ENCODE results near the gene TLX1.
A peak's percentile ranks its signal among the peaks of the same experiment; 100 is the strongest.

Gene TLX1

DNA sequence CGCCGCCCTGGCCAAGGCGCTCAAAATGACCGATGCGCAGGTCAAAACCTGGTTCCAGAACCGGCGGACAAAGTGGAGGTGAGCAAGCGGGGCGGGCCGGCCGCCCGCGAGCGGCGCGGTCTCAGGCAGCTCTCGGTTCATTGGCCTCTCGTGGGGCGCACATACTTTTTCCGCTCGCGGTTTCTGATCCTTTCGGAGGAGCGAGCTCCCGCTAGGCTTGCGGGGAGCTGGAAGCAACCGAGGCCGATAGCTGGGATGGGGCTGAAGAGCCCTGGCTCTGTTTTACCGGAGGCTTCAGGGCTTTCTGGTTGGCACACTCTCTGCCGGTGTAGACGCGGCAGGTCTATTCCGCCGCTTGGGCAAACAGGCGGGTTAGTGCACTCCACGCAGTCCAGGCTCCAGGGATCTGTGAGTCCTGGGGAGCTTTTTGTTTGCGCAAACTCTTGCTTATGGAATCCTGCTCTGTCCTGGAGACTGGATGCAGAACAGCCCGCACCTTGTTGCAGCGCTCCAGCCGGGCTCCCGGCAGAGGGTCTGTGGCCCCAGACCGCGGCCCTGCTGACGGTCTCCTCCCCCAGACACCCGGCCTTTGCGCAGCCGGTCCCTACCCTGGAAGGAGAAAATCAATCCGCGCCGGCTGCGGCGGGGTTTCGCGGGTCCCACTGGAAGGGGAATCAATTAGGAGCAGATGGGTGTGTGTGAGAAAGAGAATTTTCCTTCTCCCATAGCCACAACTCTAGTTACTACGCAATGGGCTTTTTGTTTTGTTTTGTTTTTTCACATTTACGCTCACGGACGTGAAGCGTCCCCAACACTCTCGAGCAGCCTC lies 3.4 kb downstream of the TLX1 start:
- DNase-seq (ENCODE audit: low read depth in 2 of 2): no peak

DNA sequence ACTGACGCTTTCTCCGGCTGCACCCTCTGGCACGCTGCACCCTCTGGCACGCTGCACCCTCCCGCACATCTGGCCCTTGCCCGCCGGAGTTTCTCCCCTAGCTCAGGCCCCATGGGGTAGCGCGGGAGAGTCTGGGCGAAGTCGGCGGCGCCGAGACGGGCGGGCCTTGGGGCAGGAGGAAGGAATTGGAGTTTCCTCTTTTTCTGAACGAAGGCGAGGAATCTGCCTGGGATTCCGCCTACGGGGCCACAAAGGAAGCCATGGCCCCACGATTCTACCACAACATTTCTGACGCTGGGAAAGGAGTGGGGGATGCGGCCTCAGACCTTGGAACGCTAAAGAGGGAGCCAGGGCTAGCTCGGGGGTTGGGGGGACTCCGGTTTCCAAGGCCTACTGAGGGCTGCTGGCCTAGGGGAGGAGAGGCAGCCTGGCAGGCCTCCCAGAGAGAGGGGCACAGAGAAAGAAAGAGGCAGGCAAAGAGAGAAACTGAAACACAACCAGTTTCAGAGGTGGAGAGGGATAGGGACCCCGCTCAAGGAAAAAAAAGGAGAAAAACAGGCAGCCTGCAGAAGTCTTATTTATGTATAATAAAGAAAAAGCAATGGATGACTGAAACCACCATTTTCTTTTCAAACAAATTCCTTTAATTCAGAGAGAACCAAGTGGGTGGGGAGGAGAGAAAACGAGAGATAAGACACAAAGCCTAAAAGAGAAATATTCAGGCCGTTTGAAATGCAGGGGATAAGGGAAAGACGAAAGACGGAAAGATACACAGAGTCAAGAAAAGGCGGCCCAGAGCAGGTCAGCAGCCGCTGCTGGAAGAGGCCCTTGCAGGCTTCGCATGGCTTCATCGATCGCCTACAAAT lies 4.3 kb downstream of the TLX1 start:
- DNase-seq (ENCODE audit: low read depth in 2 of 2): no peak

DNA sequence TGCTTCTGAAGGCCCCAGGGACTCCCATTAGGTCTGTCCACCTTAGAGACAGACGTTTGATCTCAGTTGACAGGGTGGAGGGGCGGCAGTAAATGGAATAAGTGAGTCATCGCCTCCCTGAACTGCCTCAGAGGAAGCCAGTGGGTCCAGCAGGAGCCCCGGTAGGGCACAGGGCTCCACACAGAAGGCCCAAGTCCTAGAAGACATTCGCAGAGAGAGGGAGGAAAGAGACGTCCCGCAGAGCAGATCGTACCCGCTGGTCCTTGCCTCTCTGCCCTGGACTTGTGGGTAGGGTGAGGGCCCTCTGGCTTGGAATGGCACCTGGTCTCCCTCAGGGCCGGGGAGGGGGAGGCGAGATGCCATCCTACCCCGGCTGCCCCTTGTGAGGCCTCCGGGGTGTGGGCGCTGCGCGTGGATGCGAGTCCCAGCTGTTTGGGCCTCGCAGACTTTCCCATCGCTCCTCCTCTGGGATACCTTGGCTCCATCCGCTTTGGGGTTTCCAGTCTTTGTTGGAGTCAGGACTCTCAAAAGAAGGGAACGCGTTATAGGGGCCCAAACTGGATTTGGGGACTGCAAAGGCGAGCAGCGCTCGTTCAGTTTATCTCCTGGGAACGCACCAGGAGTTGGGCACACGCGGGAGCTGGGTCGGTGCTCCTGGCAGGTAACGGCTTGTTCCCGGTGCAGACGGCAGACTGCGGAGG lies 5.1 kb downstream of the TLX1 start:
- no peak for DNase-seq (ENCODE audit: low read depth in 2 of 2)

DNA sequence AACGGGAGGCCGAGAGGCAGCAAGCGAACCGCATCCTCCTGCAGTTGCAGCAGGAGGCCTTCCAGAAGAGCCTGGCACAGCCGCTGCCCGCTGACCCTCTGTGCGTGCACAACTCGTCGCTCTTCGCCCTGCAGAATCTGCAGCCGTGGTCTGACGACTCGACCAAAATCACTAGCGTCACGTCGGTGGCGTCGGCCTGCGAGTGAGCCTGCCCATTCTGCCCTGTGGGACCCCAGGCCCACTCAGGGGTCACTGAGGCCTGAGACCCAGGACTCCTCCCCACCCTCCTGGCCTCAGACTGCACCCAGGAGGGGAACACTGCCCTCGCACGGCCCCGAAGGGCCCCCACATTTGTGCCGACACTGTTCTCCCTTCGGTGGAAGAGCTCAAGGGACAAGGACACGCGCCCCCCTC lies 5.6 kb downstream of the TLX1 start:
- no peak for DNase-seq (ENCODE audit: low read depth in 2 of 2)

DNA sequence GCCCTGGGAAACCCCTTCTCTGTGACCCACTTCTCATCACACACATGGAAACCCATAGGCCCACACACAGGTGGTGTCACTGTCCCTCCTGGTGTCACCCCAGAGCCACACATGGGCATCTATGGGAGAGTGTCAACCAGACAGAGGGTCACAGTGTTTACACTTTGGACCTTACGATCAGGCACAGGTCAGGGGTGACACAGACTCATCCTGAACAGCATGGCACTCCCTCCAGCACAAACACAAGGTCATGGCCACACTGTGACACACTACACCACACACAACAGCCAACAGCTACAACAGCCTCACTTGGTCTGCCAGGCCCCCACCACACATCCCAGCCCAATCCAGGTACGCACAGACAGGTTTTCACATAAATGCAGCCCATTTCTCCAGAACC lies 6.2 kb downstream of the TLX1 start:
- no peak for DNase-seq (ENCODE audit: low read depth in 2 of 2)

DNA sequence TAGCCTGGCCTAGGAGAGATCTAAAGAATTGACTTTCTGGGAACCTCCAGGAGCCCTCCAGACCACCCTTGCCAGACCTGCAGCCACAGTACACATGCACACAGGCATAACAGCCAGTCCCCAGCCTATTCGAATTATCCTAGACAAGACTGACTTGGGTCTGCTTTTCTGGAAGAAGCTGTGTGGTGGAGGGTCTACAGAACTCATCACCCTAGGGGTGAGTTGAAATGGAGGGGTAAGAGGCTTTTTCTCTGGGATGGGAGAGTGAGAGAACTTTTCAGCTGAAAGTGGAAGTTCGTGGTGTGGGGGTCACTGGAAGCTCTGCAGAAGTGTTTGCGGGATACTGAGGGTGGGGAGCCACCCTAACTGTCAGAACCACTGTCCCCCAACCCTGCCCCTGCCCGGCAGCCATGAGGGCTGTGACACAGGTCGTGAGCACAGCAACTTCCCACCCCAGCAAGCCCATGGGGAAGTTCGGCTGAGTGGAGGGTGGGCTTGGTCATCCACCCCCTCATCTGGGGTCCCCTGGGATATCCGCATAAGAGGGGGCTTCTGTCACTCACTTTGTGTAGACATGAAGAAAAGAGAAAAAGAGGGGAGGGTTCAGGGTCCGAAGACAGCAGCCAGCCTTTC lies 7.8 kb downstream of the TLX1 start:
- no peak for DNase-seq (ENCODE audit: low read depth in 2 of 2)

DNA sequence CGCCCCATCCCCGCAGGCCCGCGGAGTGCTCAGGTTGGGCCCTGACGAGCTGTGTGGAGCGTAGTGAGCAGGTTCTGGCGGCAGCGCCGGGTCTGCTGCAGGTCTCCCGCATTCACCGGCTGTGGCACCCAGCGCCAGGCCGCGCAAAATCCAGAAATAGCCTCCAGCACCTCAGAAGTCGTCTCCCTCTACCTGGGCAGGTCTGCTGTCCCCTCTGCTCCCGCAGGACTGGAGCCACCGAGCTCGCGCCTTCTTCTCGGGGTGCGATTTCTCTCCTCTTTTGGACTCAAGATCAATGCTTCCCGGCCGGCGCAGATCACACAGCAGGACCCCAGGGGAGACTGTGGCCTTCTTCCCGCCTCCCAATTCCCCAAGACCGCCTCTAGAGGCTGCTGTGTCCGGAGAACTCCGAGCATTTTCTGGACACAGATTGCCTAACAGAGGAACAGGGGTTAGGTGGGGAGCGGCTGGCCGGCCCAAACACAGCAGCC lies 8.4 kb downstream of the TLX1 start:
- DNase-seq (ENCODE audit: low read depth in 2 of 2): no peak

DNA sequence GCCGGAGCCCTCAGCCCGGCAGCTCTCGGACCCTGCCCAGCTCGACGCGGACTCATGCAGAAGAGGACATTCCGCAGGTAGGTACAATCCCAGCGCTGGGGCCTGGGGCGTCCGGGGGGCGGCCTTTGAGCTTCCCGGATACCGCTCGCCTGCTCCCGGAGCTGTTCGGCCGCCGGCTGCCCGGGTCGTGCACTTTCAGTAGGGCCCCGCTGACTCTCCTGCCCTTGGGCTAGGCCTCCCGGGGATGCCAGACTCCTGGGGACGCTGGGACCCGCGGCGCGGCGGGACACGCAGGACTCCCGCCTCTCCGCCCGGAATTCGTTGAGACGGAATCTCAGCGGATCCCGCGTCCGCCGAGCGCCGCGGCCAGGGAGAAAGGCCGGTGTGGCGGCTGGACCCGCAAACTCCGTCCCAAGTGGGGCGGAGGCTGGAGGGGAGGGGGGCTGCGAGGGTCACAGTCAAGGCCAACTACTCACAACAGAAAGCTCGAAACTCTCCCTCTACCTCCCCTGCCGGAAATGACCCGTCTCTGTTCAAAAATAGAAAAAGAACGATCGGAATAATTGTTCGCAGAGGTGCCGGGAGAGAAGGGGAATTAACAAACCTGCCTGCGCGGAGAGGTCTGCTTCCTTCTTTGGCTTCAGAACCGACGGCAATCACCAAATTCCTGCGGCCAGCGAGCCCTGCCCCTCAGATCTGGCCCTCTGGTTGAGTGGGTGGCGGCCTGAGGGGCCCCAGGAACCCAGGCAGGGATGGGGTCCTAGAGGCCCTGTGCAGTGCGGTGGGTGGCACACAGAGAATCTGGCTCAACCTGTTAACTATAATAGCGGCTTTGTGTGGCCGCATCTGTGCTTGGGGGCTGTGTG lies 9.2 kb downstream of the TLX1 start:
- no peak for DNase-seq (ENCODE audit: low read depth in 2 of 2)

DNA sequence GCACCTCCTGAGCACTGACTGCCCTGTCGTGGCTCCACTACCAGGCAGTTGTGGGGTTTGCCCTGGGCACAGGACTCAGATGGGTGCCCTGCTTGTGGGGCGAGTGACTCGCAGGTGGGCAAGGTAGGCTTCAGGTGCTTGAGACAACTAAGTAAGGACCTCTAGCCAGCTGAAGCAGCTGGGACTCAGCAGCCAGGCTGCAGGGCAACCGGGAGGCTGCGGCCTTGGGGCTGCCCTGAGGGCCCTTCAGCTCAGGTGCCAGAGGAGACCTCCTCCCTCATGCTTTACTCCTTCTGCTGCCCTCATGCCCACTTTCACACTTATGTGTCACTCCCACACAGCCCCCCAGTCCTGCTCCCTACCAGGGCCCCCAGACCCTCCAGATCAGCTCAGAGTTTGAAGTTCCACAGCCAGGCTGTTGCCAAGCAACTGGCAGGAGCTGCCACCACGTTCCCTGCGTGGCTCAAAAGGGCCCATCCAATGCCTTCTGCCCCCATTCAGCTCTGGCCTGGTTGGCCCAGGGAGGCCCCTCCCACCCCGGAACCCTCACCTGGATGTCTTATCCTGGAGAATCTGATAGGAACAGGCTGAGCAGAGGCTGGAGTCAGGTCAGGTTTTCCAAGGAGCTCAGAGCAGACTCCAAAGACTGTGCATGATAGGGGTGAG lies 10.0 kb downstream of the TLX1 start:
- no peak for DNase-seq (ENCODE audit: low read depth in 2 of 2)

DNA sequence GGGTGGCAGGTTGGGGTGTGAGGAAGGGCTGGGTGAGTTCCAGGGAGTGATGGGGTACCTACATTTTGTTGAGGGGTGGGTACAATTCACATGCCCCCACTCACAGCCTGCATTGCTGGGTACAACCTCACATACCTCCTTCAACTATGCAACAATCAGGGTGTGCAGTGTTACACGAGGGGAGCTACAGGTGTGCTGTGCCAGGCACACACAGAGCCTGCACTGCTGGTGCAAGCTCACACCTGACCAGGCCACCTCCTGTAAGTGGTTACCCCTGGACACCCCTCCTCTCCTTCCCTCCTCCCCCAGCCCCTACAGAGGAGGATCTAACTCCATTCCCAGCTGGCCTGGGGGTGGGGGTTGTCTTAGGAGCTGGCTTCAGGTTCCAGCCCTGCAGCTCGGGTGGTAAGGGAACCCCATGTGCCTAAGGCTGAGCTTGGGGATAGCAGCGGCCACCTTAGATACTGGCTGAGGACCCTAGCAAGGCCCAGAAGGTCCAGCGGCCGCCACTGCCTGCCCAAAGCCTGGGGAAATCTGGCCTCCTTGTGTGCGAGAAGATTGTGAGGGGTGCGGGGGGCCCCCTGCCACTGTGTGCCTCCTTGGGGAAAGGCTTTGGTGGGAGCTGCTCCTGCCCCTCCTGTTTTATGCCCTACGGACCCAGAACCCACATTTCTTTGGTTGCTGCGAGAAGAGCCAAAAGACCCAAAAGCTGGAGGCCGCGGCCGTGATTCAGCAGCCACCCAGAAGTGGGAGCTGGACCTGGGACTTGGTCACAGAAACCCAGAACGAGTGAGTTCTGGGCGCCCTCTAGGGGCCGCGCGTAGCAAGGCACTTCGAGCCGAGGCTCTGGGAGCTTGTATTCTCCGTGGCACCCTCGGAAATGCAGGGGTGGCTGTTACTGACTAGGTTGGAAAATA lies 10.8 kb downstream of the TLX1 start:
- DNase-seq (ENCODE audit: low read depth in 2 of 2): peak; percentile 67 to 69

DNA sequence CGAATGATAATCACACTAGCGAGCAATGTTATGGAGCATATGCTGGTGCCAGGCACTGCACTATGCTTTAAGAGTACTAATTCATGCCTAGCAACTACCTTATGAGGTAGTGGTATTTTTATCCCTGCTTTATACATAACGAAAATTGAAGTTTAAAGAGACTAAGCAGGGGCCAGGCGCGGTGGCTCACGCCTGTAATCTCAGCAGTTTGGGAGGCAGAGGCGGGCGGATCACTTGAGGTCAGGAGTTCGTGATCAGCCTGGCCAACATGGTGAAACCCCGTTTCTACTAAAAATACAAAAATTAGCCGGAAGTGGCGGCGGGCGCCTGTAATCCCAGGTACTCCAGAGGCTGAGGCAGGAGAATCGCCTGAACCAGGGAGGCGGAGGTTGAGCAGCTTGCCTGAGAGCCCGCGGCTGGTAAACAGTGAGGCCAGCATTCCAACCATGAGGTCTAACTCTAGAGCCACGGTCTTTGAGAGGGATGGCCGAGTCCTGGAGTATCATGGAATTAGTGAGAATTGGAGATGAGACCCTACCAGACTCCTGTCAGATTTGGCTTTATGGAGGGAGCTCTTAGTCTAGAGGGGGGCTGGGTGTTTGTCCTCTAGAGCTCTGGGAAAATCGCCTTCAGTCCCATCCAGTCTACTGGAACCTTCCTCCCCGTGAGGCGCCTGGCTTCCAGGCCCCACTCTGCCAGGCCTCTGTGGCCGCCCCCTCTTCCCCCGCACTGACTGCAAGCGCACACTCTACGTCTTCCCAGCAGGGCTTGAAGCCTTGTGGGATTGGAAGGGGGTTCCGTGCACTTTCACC lies 11.6 kb downstream of the TLX1 start:
- no peak for DNase-seq (ENCODE audit: low read depth in 2 of 2)

DNA sequence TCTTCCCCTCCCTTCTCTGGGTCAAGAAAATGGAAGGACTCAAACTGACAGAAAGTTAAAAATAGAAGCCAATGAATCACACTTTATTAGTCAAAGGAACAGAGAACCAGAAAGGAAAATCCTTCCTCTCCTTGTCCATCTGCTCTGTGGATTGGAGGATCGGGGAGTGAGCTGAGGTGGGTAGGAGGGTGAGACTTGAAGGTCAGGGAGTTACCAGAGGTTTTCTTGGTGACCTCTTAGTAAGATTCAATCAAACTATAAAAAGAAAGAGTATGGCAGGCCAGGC lies 12.2 kb downstream of the TLX1 start:
- no peak for DNase-seq (ENCODE audit: low read depth in 2 of 2)

DNA sequence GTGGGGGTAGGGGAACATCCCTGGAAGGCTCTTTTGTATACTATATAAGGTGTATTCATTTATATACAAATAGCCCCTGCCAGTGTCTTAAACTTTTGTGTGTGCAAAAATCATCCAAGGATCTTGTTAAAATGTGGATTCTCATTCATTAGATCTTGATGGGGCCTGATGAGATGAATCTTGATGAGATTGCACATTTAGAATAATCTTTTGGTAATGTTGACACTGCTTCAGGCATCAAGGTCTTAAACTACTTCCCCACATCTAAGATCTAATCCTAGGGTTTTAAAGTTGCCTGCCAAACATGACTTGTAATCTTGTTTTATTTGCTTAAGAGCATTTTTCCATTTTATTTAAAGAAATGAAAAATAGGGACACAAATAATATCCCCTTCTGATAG lies 13.0 kb downstream of the TLX1 start:
- no peak for DNase-seq (ENCODE audit: low read depth in 2 of 2)

DNA sequence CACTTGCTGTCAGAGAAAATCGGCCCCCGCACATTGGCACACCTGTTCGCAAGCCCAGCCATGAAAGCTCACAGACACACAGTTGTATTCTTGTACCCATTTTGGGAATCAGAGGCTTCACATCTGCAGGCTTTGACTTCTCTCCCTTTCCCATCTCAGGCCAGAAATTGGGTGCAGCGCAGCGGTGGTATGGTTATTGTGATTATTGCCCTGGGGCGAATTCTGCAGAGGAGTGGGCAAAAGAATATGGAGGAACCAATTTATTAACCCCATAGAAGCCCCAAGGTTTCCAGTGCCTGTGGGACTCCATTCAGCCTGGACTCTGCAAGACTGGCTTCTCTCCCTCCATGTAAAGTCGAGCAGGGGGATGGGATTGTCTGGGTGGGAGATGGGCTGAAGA lies 14.0 kb downstream of the TLX1 start:
- no peak for DNase-seq (ENCODE audit: low read depth in 2 of 2)

DNA sequence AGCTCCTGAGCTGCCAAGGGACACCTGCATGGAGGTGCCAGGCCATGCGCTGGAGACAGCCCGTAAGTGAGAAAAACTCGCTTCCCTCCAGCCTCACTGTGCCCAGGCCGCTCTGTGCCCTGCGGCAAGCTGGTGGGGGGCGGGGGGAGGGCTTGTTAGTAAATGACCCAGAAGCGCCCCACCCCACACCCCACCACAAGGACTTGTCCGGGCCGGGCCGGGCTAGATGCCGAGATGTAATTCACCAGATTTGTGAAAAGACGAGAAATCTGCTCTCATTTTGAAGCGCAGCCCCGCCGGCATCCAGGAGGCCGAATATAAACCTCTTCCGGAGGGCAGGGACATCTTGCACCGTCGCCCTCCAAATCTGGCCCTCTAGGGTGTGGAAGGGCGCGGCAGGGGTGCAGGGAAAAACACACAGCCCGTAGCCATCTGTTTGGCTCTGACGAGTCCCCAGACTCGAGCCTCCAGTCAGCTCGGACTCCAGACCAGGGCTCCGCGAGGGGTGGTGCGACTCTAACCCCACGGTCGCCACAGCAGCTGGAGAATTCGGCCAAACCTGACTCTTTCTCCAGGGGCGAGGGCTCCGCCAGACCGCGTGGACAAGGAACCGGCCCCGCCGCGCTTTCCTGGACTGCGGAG lies 14.8 kb downstream of the TLX1 start:
- no peak for DNase-seq (ENCODE audit: low read depth in 2 of 2)

DNA sequence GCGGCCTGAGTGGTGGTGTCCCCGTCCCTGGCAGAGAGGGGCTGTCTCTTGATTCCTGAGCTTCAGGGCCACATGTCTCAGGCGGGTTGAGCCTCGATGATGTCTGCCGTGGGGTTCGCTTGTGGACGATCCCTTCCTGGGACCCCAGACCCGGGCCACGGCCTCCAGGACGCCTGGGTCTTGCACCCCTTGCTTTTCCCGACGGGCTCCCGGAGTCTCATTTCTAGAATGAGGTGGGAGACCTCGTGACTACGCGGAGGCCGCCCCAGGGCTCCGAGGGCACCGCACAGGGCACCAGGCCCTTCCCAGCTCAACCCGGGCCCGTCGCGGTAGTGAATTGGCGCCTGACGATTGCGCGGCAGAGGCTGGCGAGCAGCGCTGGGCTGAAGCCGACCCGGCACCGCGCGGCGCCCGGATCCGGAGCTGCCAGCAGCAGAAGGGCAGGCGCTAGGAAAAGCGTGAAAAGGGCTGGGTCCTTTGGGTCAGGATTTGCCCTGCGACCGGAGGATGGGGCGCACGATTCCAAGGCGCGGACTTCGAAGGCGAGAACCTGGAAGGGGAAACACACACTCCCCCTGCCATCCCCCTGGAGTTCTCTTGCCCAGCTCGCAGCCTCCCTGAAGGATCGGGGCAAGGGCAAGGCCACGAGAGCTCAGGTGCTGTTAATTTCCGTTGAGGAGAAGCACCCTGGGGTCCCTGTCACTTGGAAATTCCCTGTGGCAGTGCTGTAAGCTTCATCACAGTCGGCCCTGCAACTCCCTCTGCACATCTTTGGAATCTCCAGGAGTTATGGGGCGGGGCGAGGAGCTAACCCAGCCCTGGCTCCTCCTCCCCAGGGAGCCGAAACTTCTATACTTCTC lies 15.5 kb downstream of the TLX1 start:
- DNase-seq (ENCODE audit: low read depth in 2 of 2): no peak

DNA sequence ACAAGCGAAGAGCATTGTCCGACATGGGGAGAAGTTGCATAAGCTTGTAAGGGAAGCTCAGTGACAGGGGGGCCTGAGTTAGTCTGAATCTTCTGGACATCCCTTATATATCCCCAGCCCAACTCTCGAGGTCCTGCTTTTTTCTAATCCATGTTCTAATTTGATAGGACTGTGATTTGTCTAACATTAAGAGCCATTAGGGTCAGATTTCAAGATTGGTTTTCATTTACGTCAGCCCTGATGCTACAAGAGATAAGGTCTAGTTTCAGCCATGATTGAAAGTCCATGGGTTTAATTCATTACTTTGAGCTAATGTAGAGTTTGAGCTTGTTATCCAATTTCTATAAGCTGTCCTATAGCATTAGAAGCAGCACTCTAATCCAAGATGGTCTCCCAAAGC lies 20.3 kb downstream of the TLX1 start:
- DNase-seq (ENCODE audit: low read depth in 2 of 2): no peak
